ENCODE measurements around the gene SPPL2C.
"Not testable (repeated sequence)": the region's sequence is repeated elsewhere in the genome, so short reads cannot be mapped to it uniquely, and the experiment has no call there.

The SPPL2C gene

GRCh38 chr17:45851464-45851863 lies 6.8 kb downstream of the SPPL2C start:
- no peak for DNase-seq

GRCh38 chr17:45851873-45852272 lies 7.2 kb downstream of the SPPL2C start:
- DNase-seq: no peak

- DNase-seq: peak; percentile 84
Measured at GRCh38 chr17:45852535-45853297, 8.0 kb downstream of the SPPL2C start.

- DNase-seq: no peak
Measured at GRCh38 chr17:45854209-45854608, 9.5 kb downstream of the SPPL2C start.

GRCh38 chr17:45855691-45856336 lies 11.1 kb downstream of the SPPL2C start:
- no peak for DNase-seq

GRCh38 chr17:45857977-45858708 lies 13.5 kb downstream of the SPPL2C start:
- no peak for DNase-seq

GRCh38 chr17:45861165-45861564 lies 16.5 kb downstream of the SPPL2C start:
- DNase-seq: no peak

- DNase-seq: not testable (repeated sequence)
Measured at GRCh38 chr17:45862127-45862526, 17.4 kb downstream of the SPPL2C start.

GRCh38 chr17:45863857-45864654 lies 19.4 kb downstream of the SPPL2C start:
- DNase-seq: no peak

GRCh38 chr17:45867171-45867570 lies 22.5 kb downstream of the SPPL2C start:
- no peak for DNase-seq

GRCh38 chr17:45867702-45868101 lies 23.0 kb downstream of the SPPL2C start:
- no peak for DNase-seq

GRCh38 chr17:45868276-45868675 lies 23.6 kb downstream of the SPPL2C start:
- no peak for DNase-seq

- no peak for DNase-seq
Measured at GRCh38 chr17:45869676-45870341, 25.1 kb downstream of the SPPL2C start.

- DNase-seq: no peak
Measured at GRCh38 chr17:45870342-45870974, 25.8 kb downstream of the SPPL2C start.

GRCh38 chr17:45871718-45872117 lies 27.0 kb downstream of the SPPL2C start:
- DNase-seq: no peak

GRCh38 chr17:45873728-45874127 lies 29.0 kb downstream of the SPPL2C start:
- peak; percentile 77 for DNase-seq

- DNase-seq: no peak
Measured at GRCh38 chr17:45874151-45874550, 29.5 kb downstream of the SPPL2C start.

- DNase-seq: no peak
Measured at GRCh38 chr17:45876539-45876938, 31.9 kb downstream of the SPPL2C start.

- DNase-seq: no peak
Measured at GRCh38 chr17:45877467-45877866, 32.8 kb downstream of the SPPL2C start.

GRCh38 chr17:45883063-45883462 lies 38.4 kb downstream of the SPPL2C start:
- DNase-seq: no peak

GRCh38 chr17:45886852-45887251 lies 42.2 kb downstream of the SPPL2C start:
- no peak for DNase-seq

- DNase-seq: no peak
Measured at GRCh38 chr17:45888392-45888791, 43.7 kb downstream of the SPPL2C start.
